Brain microvascular endothelial cell (primary cell): ENCODE data around the gene ADCK1.
"Not testable (repeated sequence)": the region's sequence is repeated elsewhere in the genome, so short reads cannot be mapped to it uniquely, and the experiment has no call there.

Source experiments
- DNase-seq: peaks from one replicate; pipeline ENCODE4 v3.0.0-alpha.2; 2020
- H3K27ac ChIP-seq: fragments of 250-450 bp; sonication (Bioruptor Pico); 2 replicates; pipeline ENCODE4 v1.5.1; 2020; ENCODE audit warnings: mild to moderate bottlenecking, moderate library complexity
- H3K27me3 ChIP-seq: fragments of 250-450 bp; sonication (Bioruptor Pico); replicated peaks from 2 replicates; pipeline ENCODE4 v1.5.1; 2020; ENCODE audit warnings: mild to moderate bottlenecking
- H3K36me3 ChIP-seq: fragments of 250-450 bp; sonication (Bioruptor Pico); replicated peaks from 2 replicates; pipeline ENCODE4 v1.5.1; 2020; ENCODE audit warnings: mild to moderate bottlenecking
- H3K4me3 ChIP-seq: 2 replicates; pipeline ENCODE4 v1.5.1; 2011; ENCODE audit warnings: low read depth, mild to moderate bottlenecking, control low read depth, low read length, moderate library complexity
- in situ Hi-C: cut with HindIII; loops from 2 replicates; pipeline ENCODE4 v1.10.0; 2017; ENCODE audit warnings: low sequenced_read_pairs, low pct_ligation_motif_present
- TF ChIP-seq, protein P1 (sequence below): IDR thresholded peaks from 2 replicates; pipeline ENCODE4 v1.5.1; 2011; ENCODE audit warnings: low read depth, mild to moderate bottlenecking, moderate library complexity, low read length, control low read depth, inconsistent platforms; ENCODE audit errors: missing control alignments

The ADCK1 gene

GRCh38 chr14:77808250-77808649 lies 8.3 kb downstream of the ADCK1 start:
- TF ChIP-seq, protein P1, sequence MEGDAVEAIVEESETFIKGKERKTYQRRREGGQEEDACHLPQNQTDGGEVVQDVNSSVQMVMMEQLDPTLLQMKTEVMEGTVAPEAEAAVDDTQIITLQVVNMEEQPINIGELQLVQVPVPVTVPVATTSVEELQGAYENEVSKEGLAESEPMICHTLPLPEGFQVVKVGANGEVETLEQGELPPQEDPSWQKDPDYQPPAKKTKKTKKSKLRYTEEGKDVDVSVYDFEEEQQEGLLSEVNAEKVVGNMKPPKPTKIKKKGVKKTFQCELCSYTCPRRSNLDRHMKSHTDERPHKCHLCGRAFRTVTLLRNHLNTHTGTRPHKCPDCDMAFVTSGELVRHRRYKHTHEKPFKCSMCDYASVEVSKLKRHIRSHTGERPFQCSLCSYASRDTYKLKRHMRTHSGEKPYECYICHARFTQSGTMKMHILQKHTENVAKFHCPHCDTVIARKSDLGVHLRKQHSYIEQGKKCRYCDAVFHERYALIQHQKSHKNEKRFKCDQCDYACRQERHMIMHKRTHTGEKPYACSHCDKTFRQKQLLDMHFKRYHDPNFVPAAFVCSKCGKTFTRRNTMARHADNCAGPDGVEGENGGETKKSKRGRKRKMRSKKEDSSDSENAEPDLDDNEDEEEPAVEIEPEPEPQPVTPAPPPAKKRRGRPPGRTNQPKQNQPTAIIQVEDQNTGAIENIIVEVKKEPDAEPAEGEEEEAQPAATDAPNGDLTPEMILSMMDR = no peak
- H3K27ac ChIP-seq = no peak overlapping the region
- H3K4me3 ChIP-seq = no peak overlapping the region
- H3K27me3 ChIP-seq = no peaks in the 10 kb centered on the region
- in situ Hi-C loops = no loop called here
- no peak for DNase-seq
- no peaks in the 10 kb centered on the region for H3K36me3 ChIP-seq

- DNase-seq = no peak
- no peak overlapping the region for H3K27ac ChIP-seq
- no peaks in the 10 kb centered on the region for H3K36me3 ChIP-seq
- no peak overlapping the region for H3K4me3 ChIP-seq
- in situ Hi-C loops = no loop called here
- TF ChIP-seq, protein P1 = no peak
- no peaks in the 10 kb centered on the region for H3K27me3 ChIP-seq
These were observed 9.1 kb downstream of the ADCK1 start for GRCh38 chr14:77809011-77809410.

- in situ Hi-C loops = no loop called here
- no peak for DNase-seq
- no peaks in the 10 kb centered on the region for H3K27me3 ChIP-seq
- no peaks in the 10 kb centered on the region for H3K36me3 ChIP-seq
- H3K27ac ChIP-seq = no peak overlapping the region
- H3K4me3 ChIP-seq = no peak overlapping the region
- TF ChIP-seq, protein P1 = no peak
These were observed 12.1 kb downstream of the ADCK1 start for GRCh38 chr14:77812028-77812427.

- H3K36me3 ChIP-seq, DNase-seq, in situ Hi-C loops, H3K4me3 ChIP-seq, H3K27ac ChIP-seq, H3K27me3 ChIP-seq: not testable (repeated sequence)
These were observed 12.8 kb downstream of the ADCK1 start for GRCh38 chr14:77812682-77813081.

GRCh38 chr14:77822307-77822706 lies 22.4 kb downstream of the ADCK1 start:
- H3K4me3 ChIP-seq = no peak overlapping the region
- H3K27ac ChIP-seq = no peak overlapping the region
- no peak for DNase-seq
- in situ Hi-C loops = no loop called here
- no peaks in the 10 kb centered on the region for H3K27me3 ChIP-seq
- TF ChIP-seq, protein P1 = no peak
- no peaks in the 10 kb centered on the region for H3K36me3 ChIP-seq

DNA sequence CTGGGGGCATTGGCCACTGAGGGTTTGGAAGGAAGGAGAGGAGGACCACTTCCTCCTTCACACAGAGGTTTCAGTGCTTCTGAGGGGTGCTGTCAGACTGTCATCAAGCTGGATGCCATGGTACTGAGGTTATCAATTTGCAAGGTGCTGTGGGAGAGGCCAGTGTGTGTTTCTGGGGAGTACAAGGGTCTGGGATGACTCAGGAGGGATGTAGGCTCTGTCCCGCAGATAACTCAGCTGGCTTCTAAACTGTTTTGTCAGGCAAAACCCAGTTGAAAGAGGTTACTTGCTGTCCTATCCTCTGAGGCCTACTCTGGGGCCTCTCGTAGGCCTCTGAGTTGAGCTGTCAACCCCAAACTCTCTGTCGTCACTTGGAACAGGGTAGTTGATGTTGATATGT lies 22.8 kb downstream of the ADCK1 start:
- in situ Hi-C loops = no loop called here
- TF ChIP-seq, protein P1 = no peak
- H3K4me3 ChIP-seq = no peak overlapping the region
- no peaks in the 10 kb centered on the region for H3K27me3 ChIP-seq
- DNase-seq = no peak
- H3K36me3 ChIP-seq = no peaks in the 10 kb centered on the region
- H3K27ac ChIP-seq = no peak overlapping the region
